ENCODE results near the gene CDSN.

DNA sequence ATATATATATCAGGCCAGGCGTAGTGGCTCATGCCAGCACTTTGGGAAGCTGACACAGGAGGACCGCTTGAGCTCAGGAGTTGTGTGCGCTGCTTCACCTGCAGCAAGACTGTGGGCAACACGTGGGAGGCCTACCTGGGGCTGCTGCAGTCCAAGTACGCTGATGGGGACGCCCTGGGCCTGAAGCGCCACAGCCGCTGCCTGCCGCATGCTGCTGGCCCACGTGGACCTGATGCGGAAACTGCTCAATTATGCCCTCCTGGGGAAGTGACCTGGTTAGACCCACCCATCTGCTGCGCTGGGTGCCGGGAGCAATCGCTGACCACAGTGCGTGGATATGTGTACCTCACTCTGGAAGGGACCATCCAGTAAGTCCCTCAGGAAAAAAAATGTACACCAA, 20.4 kb upstream of the CDSN start:
- TF ChIP-seq GATA2 (IDR thresholded peaks at IDR 0.05; ENCODE audit: low read depth, low read length): no peak
- TF ChIP-seq GATA3 (IDR thresholded peaks at IDR 0.05; ENCODE audit: low read depth, low read length): no peak
